T-cell (primary cell): Measurements from ENCODE around the gene RPL7A. TPM values are rescaled to one million over a fixed set of nuclear protein-coding genes. Genes with fewer than 3 reads are reported as not detected.
"Not testable (repeated sequence)": the region's sequence is repeated elsewhere in the genome, so short reads cannot be mapped to it uniquely, and the experiment has no call there.

Experiments used
- ATAC-seq, 4 experiments: fragments of 200-7000 bp in 3 of 4; fragments of 150-1000 bp in 1 of 4; cut with Tn5 transposase; replicated peaks in 1 of 4; 1 replicate in 3 of 4; 2 replicates in 1 of 4; pipeline ENCODE4 v1.10.0; 2021; ENCODE audit warnings: moderate library complexity in 3 of 4, mild to moderate bottlenecking in 2 of 4, moderate number of reproducible peaks in 1 of 4
- CTCF ChIA-PET, 2 donors: fragments of 300-600 bp; sonication (Branson Sonifier 250); formaldehyde crosslinking; loops; one replicate each; lab custom pipeline; 2022; ENCODE audit warnings: antibody characterized with exemption in 2 of 2; lab: Charles Lee
- POLR2A ChIA-PET, 2 donors: fragments of 300-600 bp; sonication (Branson Sonifier 250); formaldehyde crosslinking; loops; one replicate each; lab custom pipeline; 2022; ENCODE audit warnings: antibody characterized with exemption in 2 of 2; lab: Charles Lee
- DNase-seq, 35 experiments: peaks; one replicate each; pipeline versions ENCODE4 v3.0.0 to v3.0.0-alpha.2; 2013 to 2023
- H3K27ac ChIP-seq: one replicate; pipeline ENCODE4 v1.5.1; 2013; ENCODE audit warnings: low read length
- H3K27me3 ChIP-seq, 2 experiments: replicated peaks in 1 of 2; 1 replicate in 1 of 2; 2 replicates in 1 of 2; pipeline versions ENCODE4 v1.6.1 to v1.7.0; 2013; ENCODE audit warnings: low read length in 1 of 2, mixed read lengths in 1 of 2; ENCODE audit not compliant: control insufficient read depth in 2 of 2, insufficient read depth in 2 of 2; ENCODE audit errors: extremely low read depth in 1 of 2
- H3K36me3 ChIP-seq, 2 donors: 1 replicate in 1 of 2; 2 replicates in 1 of 2; pipeline versions ENCODE4 v1.6.1 to v1.7.0; 2013; ENCODE audit warnings: low read length in 1 of 2; ENCODE audit not compliant: control insufficient read depth in 2 of 2, insufficient read depth in 1 of 2; ENCODE audit errors: extremely low read depth in 1 of 2
- H3K4me1 ChIP-seq, 2 experiments: 1 replicate in 1 of 2; 2 replicates in 1 of 2; pipeline versions ENCODE4 v1.6.1 to v1.7.0; 2013; ENCODE audit warnings: low read length in 2 of 2, mixed read lengths in 1 of 2; ENCODE audit not compliant: insufficient read depth in 2 of 2, control insufficient read depth in 1 of 2; ENCODE audit errors: extremely low read depth in 1 of 2
- H3K4me3 ChIP-seq, 2 donors: 1 replicate in 1 of 2; 2 replicates in 1 of 2; pipeline versions ENCODE4 v1.5.1 to v1.7.0; 2013; ENCODE audit warnings: mild to moderate bottlenecking in 2 of 2, low read length in 1 of 2, moderate library complexity in 1 of 2; ENCODE audit not compliant: control insufficient read depth in 1 of 2; ENCODE audit errors: extremely low read depth in 1 of 2
- H3K9me3 ChIP-seq: 2 replicates; pipeline ENCODE4 v1.7.0; 2013
- H3K27ac Mint-ChIP-seq, 2 donors: one replicate each; pipeline ENCODE4 v1.8.0; 2020 to 2021; ENCODE audit warnings: mild to moderate bottlenecking in 2 of 2, mixed read lengths in 2 of 2
- H3K27me3 Mint-ChIP-seq, 2 donors: one replicate each; pipeline ENCODE4 v1.8.0; 2021 to 2022; ENCODE audit warnings: mixed read lengths in 2 of 2
- H3K36me3 Mint-ChIP-seq: one replicate; pipeline ENCODE4 v1.8.0; 2021; ENCODE audit warnings: mixed read lengths
- H3K4me1 Mint-ChIP-seq, 3 donors: one replicate each; pipeline ENCODE4 v1.8.0; 2020 to 2022; ENCODE audit warnings: mixed read lengths in 3 of 3, mild to moderate bottlenecking in 1 of 3
- H3K4me3 Mint-ChIP-seq, 3 donors: one replicate each; pipeline ENCODE4 v1.8.0; 2020 to 2022; ENCODE audit warnings: mild to moderate bottlenecking in 3 of 3, mixed read lengths in 3 of 3, moderate library complexity in 3 of 3
- H3K9me3 Mint-ChIP-seq, 3 donors: one replicate each; pipeline ENCODE4 v1.8.0; 2020 to 2022; ENCODE audit warnings: mixed read lengths in 3 of 3
- WGBS: methylation state at CpG from one replicate; pipeline ENCODE4 v1.1.5; 2013; ENCODE audit warnings: missing lambda C conversion rate; ENCODE audit not compliant: insufficient coverage; 5-methylcytosine and 5-hydroxymethylcytosine counted together
- total RNA-seq, 35 experiments: library from RNA in 6 of 35; stranded (reverse) in 6 of 35; fragments of 120-200 nt in 1 of 35; gene quantifications; one replicate each; pipeline versions ENCODE4 v1.2.1 to v1.2.4 and lab custom pipeline; 2013 to 2026

RPL7A gene
- 1,000 to 10,000 TPM; 2,623 to 2,692 (median 2,659) TPM for total RNA-seq
- 3,350 TPM for total RNA-seq (2013)
- total RNA-seq (lab: John Stamatoyannopoulos, UW), result 1,053 to 2,004 (median 1,313) reads per million in 29 experiments

DNA sequence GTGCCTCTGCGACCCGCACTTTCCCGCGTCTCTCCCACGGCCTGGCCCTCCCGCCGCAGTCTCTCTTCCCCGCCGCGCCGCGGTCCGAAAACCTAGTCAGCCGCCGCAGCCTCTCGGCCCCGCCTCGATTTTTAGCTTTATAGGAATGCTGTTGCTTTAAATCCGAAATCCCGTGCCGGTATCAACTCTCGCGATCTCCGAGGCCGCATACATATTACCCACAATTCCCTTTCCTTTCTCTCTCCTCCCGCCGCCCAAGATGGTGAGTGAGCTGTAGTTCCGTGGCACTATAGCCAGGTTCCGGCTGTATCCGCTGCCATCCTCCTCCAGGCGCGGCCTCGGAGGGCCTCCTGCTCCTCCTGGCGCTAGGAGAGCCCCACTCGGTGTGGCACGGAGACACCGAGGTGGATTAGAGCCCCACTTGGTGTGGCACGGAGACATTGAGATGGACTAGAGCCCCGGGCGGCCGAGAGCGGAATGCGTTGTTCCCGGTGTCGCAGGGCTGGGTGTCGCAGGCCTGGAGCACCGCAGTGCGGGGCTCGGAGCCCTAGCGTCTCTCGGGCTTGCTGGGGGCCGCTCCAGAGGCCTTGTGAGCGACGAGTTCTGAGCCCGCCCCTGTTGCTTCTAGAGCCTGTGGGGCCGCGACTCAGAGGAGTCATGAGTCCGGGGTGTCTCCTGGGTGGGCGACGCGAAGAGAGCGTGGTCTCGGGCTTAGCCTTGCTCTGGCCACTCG, at the start of gene RPL7A, which contains the start of gene MED22:
Gene RPL7A (plus strand): TSS at position 234 of the 733 bp plus-strand sequence. CDS start 26 bp downstream, at position 260.
Gene MED22 (minus strand): TSS at position 147 of the 733 bp plus-strand sequence. CDS start 1,469 bp downstream, outside the sequence.
- ChIA-PET CTCF (interaction anchor here in 1 of 2 donors (0.6 to 1.7 kb wide), 8 partner anchors 9 to 1109 kb away, joined by 4 to 10 read pairs (median 5); no protein-coding TSS in a partner anchor), POLR2A (interaction anchor here (0.6 to 1.1 kb wide), 2 partner anchors 23 to 111 kb away, joined by 5 to 7 read pairs; no protein-coding TSS in a partner anchor)
- ATAC-seq, result peak; percentile 91 to 93 (median 92)
- peaks cover 46% of the 10 kb centered on the region for H3K36me3 Mint-ChIP-seq
- no peaks in the 10 kb centered on the region for H3K9me3 Mint-ChIP-seq
- WGBS, result under 1% methylated on average over 45 of the region's 64 CpGs
- peak within 1 kb of the TSS; percentile 92 to 98 for H3K27ac Mint-ChIP-seq
- H3K27me3 Mint-ChIP-seq, result no peaks in the 10 kb centered on the region
- Histone ChIP-seq H3K4me1 (peaks cover 13 to 36% of the 10 kb centered on the region in 2 experiments), H3K36me3 (peaks cover 14 to 71% of the 10 kb centered on the region in 2 donors), H3K27me3 (peaks cover 0 to 3% of the 10 kb centered on the region in 2 experiments), H3K9me3 (no peaks in the 10 kb centered on the region), H3K27ac (peak within 1 kb of the TSS; percentile 95), H3K4me3 (peak within 1 kb of the TSS; percentile 94 to 100)
- peaks cover 41 to 44% (median 41%) of the 10 kb centered on the region in 3 donors for H3K4me1 Mint-ChIP-seq
- DNase-seq, result peak; percentile 83 to 96 (median 90)
- H3K4me3 Mint-ChIP-seq, result peak within 1 kb of the TSS; percentile 92 to 97 (median 96)

DNA sequence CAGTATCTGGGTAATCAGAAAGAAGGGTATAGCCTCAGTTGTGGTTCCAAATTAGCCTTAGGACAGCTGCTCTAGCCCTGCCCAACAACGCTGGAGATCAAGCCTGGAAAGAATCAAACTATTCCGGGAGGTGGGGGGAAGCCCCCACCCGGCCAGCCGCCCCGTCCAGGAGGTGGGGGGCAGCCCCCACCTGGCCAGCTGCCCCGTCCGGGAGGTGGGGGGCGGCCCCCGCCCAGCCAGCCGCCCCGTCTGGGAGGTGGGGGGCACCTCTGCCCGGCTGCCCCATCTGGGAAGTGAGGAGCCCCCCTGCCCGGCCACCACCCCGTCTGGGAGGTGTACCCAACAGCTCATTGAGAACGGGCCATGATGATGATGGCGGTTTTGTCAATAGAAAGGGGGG, 48.0 kb upstream of the RPL7A start:
- H3K9me3 Mint-ChIP-seq, H3K4me1 Mint-ChIP-seq, H3K4me1 ChIP-seq, H3K36me3 Mint-ChIP-seq, ATAC-seq, H3K27ac Mint-ChIP-seq, H3K4me3 Mint-ChIP-seq, H3K9me3 ChIP-seq, H3K4me3 ChIP-seq, DNase-seq, CTCF ChIA-PET, H3K27ac ChIP-seq, POLR2A ChIA-PET, H3K36me3 ChIP-seq: not testable (repeated sequence)
- 90% methylated on average over 2 of the region's 16 CpGs for WGBS
- H3K27me3 Mint-ChIP-seq, result peaks cover 9 to 26% of the 10 kb centered on the region in 2 donors
- peaks cover 0 to 10% of the 10 kb centered on the region in 2 experiments for H3K27me3 ChIP-seq

- no peak overlapping the region for H3K27ac ChIP-seq
- ChIA-PET POLR2A (no interaction called here), CTCF (no interaction called here)
- no peaks in the 10 kb centered on the region for H3K4me1 ChIP-seq
- Mint-ChIP-seq H3K9me3 (no peaks in the 10 kb centered on the region), H3K27me3 (peaks cover 9 to 24% of the 10 kb centered on the region in 2 donors), H3K4me3 (no peak overlapping the region), H3K27ac (no peak overlapping the region), H3K36me3 (no peaks in the 10 kb centered on the region), H3K4me1 (no peaks in the 10 kb centered on the region)
- 87% methylated on average over 10 of the region's 13 CpGs for WGBS
- ATAC-seq (no peak), DNase-seq (no peak)
- H3K36me3 ChIP-seq, result no peaks in the 10 kb centered on the region
- H3K9me3 ChIP-seq, result no peaks in the 10 kb centered on the region
- no peak overlapping the region for H3K4me3 ChIP-seq
- H3K27me3 ChIP-seq, result peaks cover 0 to 11% of the 10 kb centered on the region in 2 experiments
Measured at GRCh38 chr9:133301253-133302230, 46.5 kb upstream of the RPL7A start.

GRCh38 chr9:133303266-133304157, 44.5 kb upstream of the RPL7A start:
- no peaks in the 10 kb centered on the region for H3K9me3 Mint-ChIP-seq
- no peaks in the 10 kb centered on the region for H3K4me1 Mint-ChIP-seq
- H3K9me3 ChIP-seq, result no peaks in the 10 kb centered on the region
- WGBS, result 84% methylated on average over 13 of the region's 26 CpGs
- POLR2A ChIA-PET, result no interaction called here
- H3K4me3 Mint-ChIP-seq, result no peak overlapping the region
- no peaks in the 10 kb centered on the region for H3K36me3 ChIP-seq
- no peak overlapping the region for H3K27ac ChIP-seq
- H3K36me3 Mint-ChIP-seq, result no peaks in the 10 kb centered on the region
- H3K4me3 ChIP-seq, result no peak overlapping the region
- H3K27ac Mint-ChIP-seq, result no peak overlapping the region
- no peaks in the 10 kb centered on the region for H3K4me1 ChIP-seq
- CTCF ChIA-PET, result no interaction called here
- peaks cover 0 to 10% of the 10 kb centered on the region in 2 experiments for H3K27me3 ChIP-seq
- peaks cover 13 to 19% of the 10 kb centered on the region in 2 donors for H3K27me3 Mint-ChIP-seq
- ATAC-seq, result no peak
- DNase-seq, result no peak

DNA sequence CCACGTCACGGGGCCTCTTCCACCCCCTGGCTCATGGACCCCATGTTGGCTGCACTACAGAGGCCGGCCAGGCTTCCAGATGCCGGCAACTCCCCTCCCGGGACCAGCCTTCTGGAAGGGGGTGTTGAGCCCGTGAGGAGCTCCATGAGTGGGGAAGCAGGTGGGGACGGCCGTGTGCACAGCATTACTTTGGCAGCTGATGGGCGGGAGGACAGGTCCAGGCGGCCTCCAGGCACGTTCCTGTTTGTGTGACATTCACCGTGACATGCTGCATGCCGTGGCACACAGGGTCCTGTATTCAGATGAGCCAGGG, 43.9 kb upstream of the RPL7A start:
- no peaks in the 10 kb centered on the region for H3K9me3 ChIP-seq
- H3K4me1 ChIP-seq, result no peaks in the 10 kb centered on the region
- H3K4me3 Mint-ChIP-seq, result no peak overlapping the region
- WGBS, result 82% methylated on average over 12 of the region's 13 CpGs
- H3K4me1 Mint-ChIP-seq, result no peaks in the 10 kb centered on the region
- no peaks in the 10 kb centered on the region for H3K36me3 ChIP-seq
- H3K27ac ChIP-seq, result no peak overlapping the region
- H3K27ac Mint-ChIP-seq, result no peak overlapping the region
- POLR2A ChIA-PET, result no interaction called here
- no peak for ATAC-seq
- peaks cover 0 to 10% of the 10 kb centered on the region in 2 experiments for H3K27me3 ChIP-seq
- H3K36me3 Mint-ChIP-seq, result no peaks in the 10 kb centered on the region
- CTCF ChIA-PET, result no interaction called here
- DNase-seq, result no peak
- no peaks in the 10 kb centered on the region for H3K9me3 Mint-ChIP-seq
- H3K4me3 ChIP-seq, result no peak overlapping the region
- H3K27me3 Mint-ChIP-seq, result peaks cover 18 to 20% of the 10 kb centered on the region in 2 donors
